Smooth muscle cell (in vitro differentiated cells): ENCODE measurements around the gene DYSF. TPM values are rescaled to one million over a fixed set of nuclear protein-coding genes. Genes with fewer than 3 reads are reported as not detected.

ENCODE experiments used
- DNase-seq: peaks from one replicate; lab custom pipeline; 2025; ENCODE audit not compliant: unreplicated experiment; lab: John Stamatoyannopoulos, UW
- H2AFZ ChIP-seq: fragments of 200-600 bp; sonication (generic); 2 replicates; pipeline ENCODE4 v1.6.0; 2016; ENCODE audit warnings: antibody characterized with exemption, low read depth, mild to moderate bottlenecking
- H3F3A ChIP-seq: fragments of 200-600 bp; sonication (generic); 2 replicates; pipeline ENCODE4 v1.6.0; 2017; ENCODE audit warnings: antibody characterized with exemption, low read depth
- H3K27ac ChIP-seq: fragments of 200-600 bp; sonication (generic); 2 replicates; pipeline ENCODE4 v1.5.1; 2016; ENCODE audit warnings: low read depth, mild to moderate bottlenecking
- H3K27me3 ChIP-seq: fragments of 200-600 bp; sonication (generic); 2 replicates; pipeline ENCODE4 v1.6.1; 2016; ENCODE audit warnings: low read depth, mild to moderate bottlenecking
- H3K36me3 ChIP-seq: fragments of 200-600 bp; sonication (generic); 2 replicates; pipeline ENCODE4 v1.5.1; 2016; ENCODE audit warnings: low read depth
- H3K4me1 ChIP-seq: fragments of 200-600 bp; sonication (generic); 2 replicates; pipeline ENCODE4 v1.5.1; 2016; ENCODE audit warnings: low read depth
- H3K4me2 ChIP-seq: fragments of 200-600 bp; sonication (generic); 2 replicates; pipeline ENCODE4 v1.6.0; 2016; ENCODE audit warnings: mild to moderate bottlenecking
- H3K4me3 ChIP-seq: fragments of 200-600 bp; sonication (generic); 2 replicates; pipeline ENCODE4 v1.5.1; 2016; ENCODE audit warnings: mild to moderate bottlenecking
- H3K79me2 ChIP-seq: fragments of 200-600 bp; sonication (generic); 2 replicates; pipeline ENCODE4 v1.6.0; 2016; ENCODE audit warnings: low read depth, mild to moderate bottlenecking
- H3K9ac ChIP-seq: fragments of 200-600 bp; sonication (generic); 2 replicates; pipeline ENCODE4 v1.6.0; 2016; ENCODE audit warnings: low read depth
- H3K9me3 ChIP-seq: fragments of 200-600 bp; sonication (generic); replicated peaks from 2 replicates; pipeline ENCODE4 v1.5.1; 2016; ENCODE audit warnings: low read depth
- H4K20me1 ChIP-seq: fragments of 200-600 bp; sonication (generic); 2 replicates; pipeline ENCODE4 v1.6.0; 2016; ENCODE audit warnings: low read depth
- WGBS: methylation state at CpG from one replicate; pipeline ENCODE4 v1.1.7; 2016; ENCODE audit warnings: low lambda C conversion rate; 5-methylcytosine and 5-hydroxymethylcytosine counted together
- polyA plus RNA-seq: library from polyadenylated mRNA; unstranded; fragments of >200 nt; fragmentation: Nextera tagmentation; extraction: Ambion mirVana; gene quantifications from 2 replicates; pipeline ENCODE4 v1.2.1, GENCODE V29; 2016
- total RNA-seq: library from RNA; depleted of rRNA; stranded (reverse); fragments of >200 nt; gene quantifications from 2 replicates; pipeline ENCODE4 v1.2.3, GENCODE V29; 2014
- TF ChIP-seq, protein P1 (sequence below): fragments of 200-600 bp; sonication (generic); IDR thresholded peaks from 2 replicates; pipeline ENCODE4 v1.5.1; 2017; ENCODE audit warnings: borderline replicate concordance, mild to moderate bottlenecking, antibody characterized with exemption; ENCODE audit not compliant: insufficient read depth, poor library complexity, severe bottlenecking

DYSF gene
- total and polyA plus RNA-seq, 2 experiments from 2014 or later: 0.64 to 1.6 TPM

- Histone ChIP-seq H2AFZ (no peak overlapping the region), H3K4me3 (no peak overlapping the region), H3F3A (no peaks in the 10 kb centered on the region), H3K27ac (no peak overlapping the region), H4K20me1 (no peaks in the 10 kb centered on the region), H3K36me3 (no peaks in the 10 kb centered on the region), H3K27me3 (no peaks in the 10 kb centered on the region), H3K4me2 (no peak overlapping the region), H3K4me1 (no peaks in the 10 kb centered on the region), H3K79me2 (no peaks in the 10 kb centered on the region), H3K9me3 (no peaks in the 10 kb centered on the region), H3K9ac (no peak overlapping the region)
- WGBS: 98% methylated on average over 4 of the region's 4 CpGs
- TF ChIP-seq, protein P1, sequence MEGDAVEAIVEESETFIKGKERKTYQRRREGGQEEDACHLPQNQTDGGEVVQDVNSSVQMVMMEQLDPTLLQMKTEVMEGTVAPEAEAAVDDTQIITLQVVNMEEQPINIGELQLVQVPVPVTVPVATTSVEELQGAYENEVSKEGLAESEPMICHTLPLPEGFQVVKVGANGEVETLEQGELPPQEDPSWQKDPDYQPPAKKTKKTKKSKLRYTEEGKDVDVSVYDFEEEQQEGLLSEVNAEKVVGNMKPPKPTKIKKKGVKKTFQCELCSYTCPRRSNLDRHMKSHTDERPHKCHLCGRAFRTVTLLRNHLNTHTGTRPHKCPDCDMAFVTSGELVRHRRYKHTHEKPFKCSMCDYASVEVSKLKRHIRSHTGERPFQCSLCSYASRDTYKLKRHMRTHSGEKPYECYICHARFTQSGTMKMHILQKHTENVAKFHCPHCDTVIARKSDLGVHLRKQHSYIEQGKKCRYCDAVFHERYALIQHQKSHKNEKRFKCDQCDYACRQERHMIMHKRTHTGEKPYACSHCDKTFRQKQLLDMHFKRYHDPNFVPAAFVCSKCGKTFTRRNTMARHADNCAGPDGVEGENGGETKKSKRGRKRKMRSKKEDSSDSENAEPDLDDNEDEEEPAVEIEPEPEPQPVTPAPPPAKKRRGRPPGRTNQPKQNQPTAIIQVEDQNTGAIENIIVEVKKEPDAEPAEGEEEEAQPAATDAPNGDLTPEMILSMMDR: no peak
- DNase-seq: no peak
Observed at GRCh38 chr2:71534826-71535225, 81.5 kb downstream of the DYSF start.

GRCh38 chr2:71535526-71535925, 82.2 kb downstream of the DYSF start:
- 94% methylated on average over 6 of the region's 7 CpGs for WGBS
- H3K9me3 ChIP-seq: no peaks in the 10 kb centered on the region
- no peak overlapping the region for H3K27ac ChIP-seq
- no peak overlapping the region for H3K4me2 ChIP-seq
- H3F3A ChIP-seq: no peaks in the 10 kb centered on the region
- TF ChIP-seq, protein P1: no peak
- H3K36me3 ChIP-seq: no peaks in the 10 kb centered on the region
- no peak for DNase-seq
- H3K4me3 ChIP-seq: no peak overlapping the region
- H2AFZ ChIP-seq: no peak overlapping the region
- H3K9ac ChIP-seq: no peak overlapping the region
- no peaks in the 10 kb centered on the region for H3K4me1 ChIP-seq
- H4K20me1 ChIP-seq: no peaks in the 10 kb centered on the region
- H3K27me3 ChIP-seq: no peaks in the 10 kb centered on the region
- H3K79me2 ChIP-seq: no peaks in the 10 kb centered on the region

DNA sequence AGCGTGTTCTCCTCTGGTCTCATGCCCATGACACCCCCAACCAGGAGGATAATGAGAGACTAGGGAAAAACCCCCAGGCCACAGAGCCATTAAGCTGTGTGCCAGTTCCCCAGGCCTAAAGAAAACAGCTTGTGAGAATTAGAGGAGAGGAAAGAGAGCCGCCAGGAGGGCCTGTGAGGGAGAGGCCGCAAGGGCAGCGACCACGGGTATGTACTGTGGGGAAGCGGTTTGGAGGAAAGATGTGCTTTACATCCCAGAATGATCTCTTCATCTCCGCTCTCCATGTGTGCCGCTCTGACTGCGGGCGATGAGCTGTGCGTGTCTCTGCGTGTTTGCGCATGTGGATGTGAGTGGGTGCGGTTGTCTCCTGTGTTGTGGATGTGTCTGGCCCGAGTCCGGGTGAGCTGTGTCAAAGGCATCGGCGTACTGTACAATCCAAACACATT, 82.9 kb downstream of the DYSF start:
- H3K4me2 ChIP-seq: no peak overlapping the region
- no peak overlapping the region for H2AFZ ChIP-seq
- no peaks in the 10 kb centered on the region for H3F3A ChIP-seq
- H3K27me3 ChIP-seq: no peaks in the 10 kb centered on the region
- no peaks in the 10 kb centered on the region for H4K20me1 ChIP-seq
- no peak overlapping the region for H3K4me3 ChIP-seq
- DNase-seq: no peak
- no peak overlapping the region for H3K9ac ChIP-seq
- TF ChIP-seq, protein P1: no peak
- 82% methylated on average over 18 of the region's 18 CpGs for WGBS
- H3K36me3 ChIP-seq: no peaks in the 10 kb centered on the region
- peak overlapping the region; percentile 14 for H3K27ac ChIP-seq
- H3K4me1 ChIP-seq: no peaks in the 10 kb centered on the region
- H3K79me2 ChIP-seq: no peaks in the 10 kb centered on the region
- H3K9me3 ChIP-seq: no peaks in the 10 kb centered on the region

GRCh38 chr2:71538241-71538640, 84.9 kb downstream of the DYSF start:
- Histone ChIP-seq H3K4me2 (no peak overlapping the region), H3K27me3 (no peaks in the 10 kb centered on the region), H3K9me3 (no peaks in the 10 kb centered on the region), H2AFZ (no peak overlapping the region), H3K79me2 (no peaks in the 10 kb centered on the region), H3K4me1 (no peaks in the 10 kb centered on the region), H3K9ac (no peak overlapping the region), H4K20me1 (no peaks in the 10 kb centered on the region), H3F3A (no peaks in the 10 kb centered on the region), H3K36me3 (no peaks in the 10 kb centered on the region), H3K27ac (no peak overlapping the region), H3K4me3 (no peak overlapping the region)
- TF ChIP-seq, protein P1: no peak
- 97% methylated on average over 3 of the region's 3 CpGs for WGBS
- DNase-seq: no peak
